NCI-H128 (cell line): ENCODE data around the gene OR51G1.
"Not testable (repeated sequence)": the region's sequence is repeated elsewhere in the genome, so short reads cannot be mapped to it uniquely, and the experiment has no call there.

Experiments
- DNase-seq: peaks from one replicate; lab custom pipeline; 2025; ENCODE audit not compliant: unreplicated experiment; lab: John Stamatoyannopoulos, UW

Gene OR51G1

GRCh38 chr11:4924239-4924638 is at the start of gene OR51G1:
OR51G1 (minus strand) TSS chr11:4924339; CDS start chr11:4924339, 0 bp downstream.
- no peak for DNase-seq

GRCh38 chr11:4962816-4963215 is 38.7 kb upstream of the OR51G1 start:
- DNase-seq, result no peak

DNA sequence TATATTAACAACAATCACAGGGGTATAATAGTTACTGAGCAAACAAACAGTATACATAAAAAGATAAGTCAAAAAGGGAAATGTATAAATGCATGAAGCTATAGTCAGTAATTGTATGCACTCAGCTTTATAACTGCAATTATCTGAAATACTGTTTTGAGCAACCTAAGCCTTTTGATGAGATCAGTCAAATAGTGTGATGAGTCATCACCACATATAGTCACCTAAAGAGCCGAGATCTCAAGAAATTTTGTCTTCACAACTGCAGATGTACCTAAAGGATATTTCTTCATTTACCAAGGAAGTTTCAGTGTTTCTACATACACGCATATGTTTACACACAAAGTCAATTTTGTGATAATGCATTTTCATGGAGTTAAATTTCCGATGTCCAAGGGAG is 36.7 kb upstream of the OR51G1 start:
- no peak for DNase-seq

DNA sequence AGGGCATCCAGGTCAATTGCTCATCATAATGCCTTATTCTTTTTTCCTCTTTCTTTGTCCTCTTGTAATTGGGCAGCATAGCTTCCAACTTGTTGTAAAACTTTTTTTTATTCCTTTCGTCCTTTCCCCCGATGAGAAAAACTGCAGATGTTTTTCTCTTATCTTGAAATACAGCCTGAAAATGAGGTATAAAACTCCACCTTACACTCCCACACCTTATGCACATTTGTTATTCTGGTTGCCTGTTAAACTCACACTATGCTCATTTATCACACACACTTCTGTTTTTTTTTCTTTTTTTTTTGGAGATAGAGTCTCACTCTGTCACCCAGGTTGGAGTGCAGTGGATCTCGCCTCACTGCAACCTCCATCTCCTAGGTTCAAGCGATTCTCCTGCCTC is 33.3 kb upstream of the OR51G1 start:
- no peak for DNase-seq

DNA sequence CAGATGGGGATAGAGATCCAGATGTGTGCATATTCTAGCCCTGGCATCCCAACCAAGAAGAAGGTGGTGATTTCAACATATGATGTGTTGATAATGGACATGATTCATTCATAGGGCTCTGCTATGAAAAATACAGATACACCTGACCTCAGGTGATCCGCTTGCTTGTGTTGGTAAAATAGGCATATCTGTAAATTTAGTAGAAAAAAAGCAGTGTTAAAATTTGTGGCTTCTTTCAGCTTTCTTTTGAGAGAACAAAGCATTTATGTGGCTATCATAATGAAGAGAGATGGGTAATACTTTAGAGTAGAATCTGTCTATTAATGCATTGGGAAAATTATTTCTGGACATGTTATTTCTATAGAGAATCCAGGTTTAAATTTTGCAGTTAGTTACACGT is 31.5 kb upstream of the OR51G1 start, which contains the start of gene OR51A2:
OR51A2 (minus strand) TSS at position 101 of the 400 bp plus-strand sequence; CDS start at position 101, 0 bp downstream.
- not testable (repeated sequence) for DNase-seq

- no peak for DNase-seq
Observed at GRCh38 chr11:4947505-4947904, 23.4 kb upstream of the OR51G1 start, which contains the start of gene OR51A4. OR51A4 (minus strand) TSS chr11:4947605; CDS start chr11:4947100, 505 bp downstream.

GRCh38 chr11:4936745-4937144 is 12.6 kb upstream of the OR51G1 start:
- no peak for DNase-seq

- no peak for DNase-seq
Observed at GRCh38 chr11:4932751-4933150, 8.6 kb upstream of the OR51G1 start.

GRCh38 chr11:4926608-4927007 is 2.5 kb upstream of the OR51G1 start:
- DNase-seq, result no peak

GRCh38 chr11:4922304-4922703 is 1.8 kb downstream of the OR51G1 start:
- no peak for DNase-seq

- DNase-seq, result no peak
Observed at GRCh38 chr11:4921796-4922195, 2.3 kb downstream of the OR51G1 start.

GRCh38 chr11:4919250-4919649 is 4.9 kb downstream of the OR51G1 start, which contains the start of gene OR51G2:
OR51G2 (minus strand) TSS chr11:4919350; CDS start chr11:4915663, 3,687 bp downstream.
- no peak for DNase-seq

DNA sequence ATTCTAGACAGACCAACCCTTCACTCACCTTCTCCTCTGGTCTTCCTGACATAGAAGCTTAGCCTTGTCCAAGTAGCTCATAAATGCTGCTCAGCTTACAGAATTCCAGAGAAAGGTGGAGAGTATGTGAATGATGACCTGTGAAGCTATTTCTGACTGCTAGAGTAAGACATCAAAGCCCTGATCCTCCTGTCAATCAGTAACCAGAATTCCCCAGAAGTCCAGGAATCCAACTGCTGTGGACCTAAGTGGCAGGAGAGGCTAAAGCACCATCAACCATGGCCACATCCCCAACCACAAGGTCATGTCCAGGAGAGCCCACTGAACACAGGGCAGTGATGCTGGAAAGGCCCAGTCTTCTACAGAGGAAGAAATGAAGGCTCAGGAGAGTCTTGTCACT is 7.6 kb downstream of the OR51G1 start:
- DNase-seq, result no peak

- no peak for DNase-seq
Observed at GRCh38 chr11:4903484-4903883, 20.7 kb downstream of the OR51G1 start, which contains the start of gene OR51A7. OR51A7 (plus strand) TSS chr11:4903783; CDS start chr11:4907370, 3,587 bp downstream.

- DNase-seq, result no peak
Observed at GRCh38 chr11:4891996-4892640, 32.0 kb downstream of the OR51G1 start.

GRCh38 chr11:4890279-4890678 is 33.9 kb downstream of the OR51G1 start:
- DNase-seq, result no peak

DNA sequence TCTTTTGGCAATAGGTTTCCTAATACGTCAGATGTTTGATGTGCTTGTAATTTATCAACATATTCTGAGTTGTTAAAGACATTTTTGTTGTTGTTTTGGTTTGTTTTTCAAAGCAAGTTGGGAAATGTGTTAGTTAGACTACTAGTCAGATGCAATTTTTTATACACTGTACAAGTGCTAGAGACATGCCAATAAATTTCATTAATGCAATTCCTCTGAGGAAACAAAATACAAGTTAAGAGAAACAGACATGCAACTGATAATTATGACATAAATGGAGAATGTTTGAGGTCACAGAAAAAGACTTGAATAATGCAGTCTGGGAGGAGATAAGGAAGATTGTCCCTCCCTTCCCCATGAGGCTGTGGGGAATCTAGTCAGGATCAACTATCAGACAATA is 36.5 kb downstream of the OR51G1 start:
- no peak for DNase-seq

GRCh38 chr11:4886186-4886585 is 38.0 kb downstream of the OR51G1 start:
- DNase-seq, result no peak

DNA sequence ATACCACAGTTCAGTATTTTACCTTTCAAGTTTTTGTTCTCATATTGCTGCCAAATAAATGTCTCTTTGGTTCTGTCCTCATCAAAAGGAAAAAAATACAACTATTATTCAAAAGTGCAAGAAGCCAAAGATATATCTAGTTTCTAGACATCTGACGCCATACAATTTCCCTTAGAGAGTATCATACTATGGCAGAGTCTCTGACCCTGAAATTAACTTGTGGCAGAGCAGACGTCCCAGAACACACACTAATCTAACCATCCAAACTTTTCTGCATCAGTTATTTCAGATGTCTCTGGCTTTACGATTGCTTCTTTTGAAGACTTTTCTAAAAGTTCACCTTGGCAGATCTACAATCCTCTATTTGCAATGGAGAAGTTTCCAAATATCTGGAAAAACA is 39.8 kb downstream of the OR51G1 start:
- DNase-seq, result no peak

DNA sequence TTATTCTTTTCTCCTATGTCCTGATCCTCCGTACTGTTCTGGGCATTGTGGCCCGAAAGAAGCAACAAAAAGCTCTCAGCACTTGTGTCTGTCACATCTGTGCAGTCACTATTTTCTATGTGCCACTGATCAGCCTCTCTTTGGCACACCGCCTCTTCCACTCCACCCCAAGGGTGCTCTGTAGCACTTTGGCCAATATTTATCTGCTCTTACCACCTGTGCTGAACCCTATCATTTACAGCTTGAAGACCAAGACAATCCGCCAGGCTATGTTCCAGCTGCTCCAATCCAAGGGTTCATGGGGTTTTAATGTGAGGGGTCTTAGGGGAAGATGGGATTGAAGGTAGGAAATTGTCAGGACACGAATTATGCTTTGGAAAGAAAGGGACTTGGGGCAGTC is 41.6 kb downstream of the OR51G1 start:
- DNase-seq, result no peak

DNA sequence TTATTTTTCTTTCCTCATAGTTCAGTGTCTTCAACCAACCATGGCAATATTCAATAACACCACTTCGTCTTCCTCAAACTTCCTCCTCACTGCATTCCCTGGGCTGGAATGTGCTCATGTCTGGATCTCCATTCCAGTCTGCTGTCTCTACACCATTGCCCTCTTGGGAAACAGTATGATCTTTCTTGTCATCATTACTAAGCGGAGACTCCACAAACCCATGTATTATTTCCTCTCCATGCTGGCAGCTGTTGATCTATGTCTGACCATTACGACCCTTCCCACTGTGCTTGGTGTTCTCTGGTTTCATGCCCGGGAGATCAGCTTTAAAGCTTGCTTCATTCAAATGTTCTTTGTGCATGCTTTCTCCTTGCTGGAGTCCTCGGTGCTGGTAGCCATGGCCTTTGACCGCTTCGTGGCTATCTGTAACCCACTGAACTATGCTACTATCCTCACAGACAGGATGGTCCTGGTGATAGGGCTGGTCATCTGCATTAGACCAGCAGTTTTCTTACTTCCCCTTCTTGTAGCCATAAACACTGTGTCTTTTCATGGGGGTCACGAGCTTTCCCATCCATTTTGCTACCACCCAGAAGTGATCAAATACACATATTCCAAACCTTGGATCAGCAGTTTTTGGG is 42.2 kb downstream of the OR51G1 start, which contains the start of gene OR51T1:
OR51T1 (plus strand) TSS at position 41 of the 641 bp plus-strand sequence; CDS start at position 41, 0 bp downstream.
- DNase-seq, result no peak

DNA sequence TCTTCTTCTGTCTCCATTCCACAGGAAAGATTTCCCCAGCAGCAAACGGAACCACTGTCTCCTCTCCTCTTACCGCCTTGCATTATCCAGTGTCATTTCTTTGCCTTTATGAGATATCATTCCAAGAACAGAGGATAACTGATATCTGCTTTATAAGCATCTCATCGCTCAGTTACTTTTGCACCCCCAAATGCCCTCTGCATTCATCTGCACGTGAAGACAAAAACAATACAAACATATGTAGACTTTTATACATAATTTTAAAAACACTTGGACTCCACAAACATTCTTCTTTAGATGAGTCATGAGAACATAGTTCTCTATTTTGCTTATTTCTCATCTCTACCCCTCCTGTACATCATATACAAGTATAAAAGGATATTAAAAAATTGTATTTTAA is 43.0 kb downstream of the OR51G1 start:
- DNase-seq, result no peak
